Uterine smooth muscle cell (primary cell): ENCODE measurements around the gene FBXL13. TPM values are rescaled to one million over a fixed set of nuclear protein-coding genes. Genes with fewer than 3 reads are reported as not detected.

ENCODE experiments used
- total RNA-seq: library from RNA; depleted of rRNA; stranded (reverse); fragments of >200 nt; gene quantifications from 2 replicates; pipeline ENCODE4 v1.2.3, GENCODE V29; 2014

FBXL13 gene
- total RNA-seq: 1.1 and 1.2 TPM in 2 replicates

GRCh38 chr7:103074519-103075336, at the start of gene FBXL13, which contains the start of gene ARMC10:
FBXL13 (minus strand) TSS chr7:103074796.
ARMC10 (plus strand) TSS chr7:103075140; CDS start chr7:103075273, 133 bp downstream.

GRCh38 chr7:102912742-102913141, 161.9 kb downstream of the FBXL13 start, which contains the start of gene LRRC17:
LRRC17 (plus strand) TSS chr7:102913000; CDS start chr7:102933914, 20,914 bp downstream.

Other genes starting within 250 kb of the FBXL13 start
- 37.5 and 75.5 TPM in 2 replicates for gene LRRC17, start 161.8 kb downstream of the FBXL13 start, total RNA-seq
- 36.6 and 51.2 TPM in 2 replicates for gene ARMC10, start 344 bp upstream of the FBXL13 start, total RNA-seq
- gene NAPEPLD, start 74.3 kb upstream of the FBXL13 start, total RNA-seq: 10.1 and 11.5 TPM in 2 replicates
- 73.2 and 81.3 TPM in 2 replicates for gene PMPCB, start 222.6 kb upstream of the FBXL13 start, total RNA-seq